Measurements from ENCODE around the gene CADPS2. TPM values are rescaled to one million over a fixed set of nuclear protein-coding genes. Genes with fewer than 3 reads are reported as not detected.

Gene CADPS2
- total and polyA plus RNA-seq, 2 donors (not counting 3 experiments of a cell fraction or from before 2014, with no cell fraction given) = 9.5 to 22.6 TPM

DNA sequence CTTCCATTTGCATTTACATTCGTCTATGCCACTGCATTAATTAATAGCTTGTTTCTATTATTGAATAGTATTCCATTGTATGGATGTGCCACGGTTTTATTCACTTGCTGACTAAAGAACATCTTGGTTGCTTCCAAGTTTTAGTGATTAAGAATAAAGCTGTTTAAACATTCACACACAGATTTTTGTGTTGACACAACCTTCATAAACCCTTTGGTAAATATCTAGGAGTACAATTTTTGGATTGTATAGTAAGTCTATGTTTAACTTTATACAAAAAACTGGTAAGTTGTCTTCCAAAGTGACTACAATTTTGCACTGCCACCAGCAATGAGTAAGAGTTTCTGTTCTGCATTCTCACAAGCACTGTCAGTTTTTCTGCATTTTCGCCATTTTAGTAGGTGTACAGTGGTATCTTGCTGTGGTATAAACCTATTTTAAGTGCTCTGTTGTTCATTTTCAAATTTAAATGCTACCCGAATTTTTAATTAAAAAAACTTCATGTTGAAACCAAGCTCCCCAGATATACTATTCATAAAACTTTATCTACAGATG is 308.7 kb downstream of the CADPS2 start:
- intact Hi-C loops (cut with micrococcal nuclease) (no loop called here), dilution Hi-C loops (cut with MboI; ENCODE audit: extremely low pct_ligation_motif_present, low sequenced_read_pairs) (no loop called here)
- no peaks in the 10 kb centered on the region for H3K9me3 ChIP-seq (replicated peaks; ENCODE audit: control insufficient read depth, insufficient read depth, low read length)
- no peak overlapping the region for H3K9ac ChIP-seq (replicated peaks; ENCODE audit: extremely low read depth, insufficient read depth, low read length)
- no peak overlapping the region for H3K27ac ChIP-seq (ENCODE audit: insufficient read depth, low read depth, low read length)
- H3K36me3 ChIP-seq (ENCODE audit: control insufficient read depth in 2 of 2, extremely low read depth in 1 of 2, insufficient read depth in 2 of 2, low read length in 2 of 2) = no peaks in the 10 kb centered on the region
- no peaks in the 10 kb centered on the region for H3K79me2 ChIP-seq (ENCODE audit: control insufficient read depth, insufficient read depth, low read length)
- H2AFZ ChIP-seq (ENCODE audit: low read depth, low read length) = no peak overlapping the region
- no peaks in the 10 kb centered on the region for H3K27me3 ChIP-seq (ENCODE audit: control insufficient read depth in 2 of 2, insufficient read depth in 2 of 2, low read length in 2 of 2)
- TF ChIP-seq EZH2 (IDR thresholded peaks at IDR 0.05; ENCODE audit: borderline replicate concordance, low read depth, low read length, severe bottlenecking) (no peak), MYC (IDR thresholded peaks at IDR 0.05; ENCODE audit: low read depth, low read length) (no peak), JUN (IDR thresholded peaks at IDR 0.05; ENCODE audit: borderline replicate concordance, insufficient read depth, insufficient read length, low read depth) (no peak), GATA2 (IDR thresholded peaks at IDR 0.05; ENCODE audit: insufficient read depth, insufficient read length, low read depth, low read length) (no peak), POLR2A (IDR thresholded peaks at IDR 0.05; ENCODE audit: low read depth, low read length) (no peak)
- TF ChIP-seq, protein P1, sequence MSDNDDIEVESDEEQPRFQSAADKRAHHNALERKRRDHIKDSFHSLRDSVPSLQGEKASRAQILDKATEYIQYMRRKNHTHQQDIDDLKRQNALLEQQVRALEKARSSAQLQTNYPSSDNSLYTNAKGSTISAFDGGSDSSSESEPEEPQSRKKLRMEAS (IDR thresholded peaks at IDR 0.05; ENCODE audit: insufficient read depth, insufficient read length) = no peak
- H3K4me3 ChIP-seq (replicated peaks in 1 of 3; ENCODE audit: insufficient read depth in 1 of 3, low read depth in 1 of 3, low read length in 3 of 3) = no peak overlapping the region
- no peaks in the 10 kb centered on the region for H4K20me1 ChIP-seq (replicated peaks; ENCODE audit: control insufficient read depth, extremely low read depth, insufficient read depth, low read length)
- CTCF ChIA-PET = interaction anchor here (1.4 kb wide), 1 partner anchor 20 kb away, joined by 3 read pairs; no protein-coding TSS in a partner anchor
- H3K4me1 ChIP-seq (ENCODE audit: control insufficient read depth, extremely low read depth, insufficient read depth, low read length) = no peaks in the 10 kb centered on the region
- no peak overlapping the region for H3K4me2 ChIP-seq (ENCODE audit: insufficient read depth, low read length)
- no peaks in the 10 kb centered on the region for H3K9me1 ChIP-seq (replicated peaks; ENCODE audit: control insufficient read depth, extremely low read depth, insufficient read depth, low read length)
- POLR2A ChIA-PET = interaction anchor here (0.5 kb wide), 1 partner anchor 957 kb away, joined by 3 read pairs; no protein-coding TSS in a partner anchor
- FAIRE-seq (no peak), DNase-seq (ENCODE audit: low read depth, low spot score) (no peak)
- BruUV-seq (replicated peaks) = no TSS peak

DNA sequence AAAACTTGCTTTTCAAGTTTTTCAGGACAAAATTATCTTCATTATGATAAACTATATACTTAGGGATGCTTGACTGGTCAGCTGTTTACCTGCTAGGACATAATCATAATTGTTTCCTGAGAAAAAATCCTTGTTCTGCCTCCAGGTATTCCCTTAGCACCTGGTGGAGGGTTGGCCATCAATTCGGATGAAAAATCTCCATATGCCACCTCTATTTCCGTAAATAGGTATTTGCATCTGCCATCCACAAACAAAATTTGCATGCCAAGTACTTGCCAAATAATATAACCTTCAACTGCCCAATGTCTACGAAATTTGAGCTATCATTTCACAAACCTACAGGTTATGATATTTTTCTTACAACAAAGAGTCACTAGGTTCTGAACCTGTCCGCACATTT is 313.6 kb downstream of the CADPS2 start:
- H3K27me3 ChIP-seq (ENCODE audit: control insufficient read depth in 2 of 2, insufficient read depth in 2 of 2, low read length in 2 of 2) = no peaks in the 10 kb centered on the region
- H3K79me2 ChIP-seq (ENCODE audit: control insufficient read depth, insufficient read depth, low read length) = no peaks in the 10 kb centered on the region
- no peak overlapping the region for H3K4me3 ChIP-seq (replicated peaks in 1 of 3; ENCODE audit: insufficient read depth in 1 of 3, low read depth in 1 of 3, low read length in 3 of 3)
- H2AFZ ChIP-seq (ENCODE audit: low read depth, low read length) = no peak overlapping the region
- H3K9me1 ChIP-seq (replicated peaks; ENCODE audit: control insufficient read depth, extremely low read depth, insufficient read depth, low read length) = no peaks in the 10 kb centered on the region
- FAIRE-seq = no peak
- no peak for DNase-seq (ENCODE audit: low read depth, low spot score)
- H3K9me3 ChIP-seq (replicated peaks; ENCODE audit: control insufficient read depth, insufficient read depth, low read length) = no peaks in the 10 kb centered on the region
- H3K27ac ChIP-seq (ENCODE audit: insufficient read depth, low read depth, low read length) = no peak overlapping the region
- CTCF ChIA-PET = no interaction called here
- H3K36me3 ChIP-seq (ENCODE audit: control insufficient read depth in 2 of 2, extremely low read depth in 1 of 2, insufficient read depth in 2 of 2, low read length in 2 of 2) = no peaks in the 10 kb centered on the region
- dilution Hi-C loops (cut with MboI; ENCODE audit: extremely low pct_ligation_motif_present, low sequenced_read_pairs) = no loop called here
- H3K9ac ChIP-seq (replicated peaks; ENCODE audit: extremely low read depth, insufficient read depth, low read length) = no peak overlapping the region
- POLR2A ChIA-PET = no interaction called here
- intact Hi-C loops (cut with micrococcal nuclease) = no loop called here
- H4K20me1 ChIP-seq (replicated peaks; ENCODE audit: control insufficient read depth, extremely low read depth, insufficient read depth, low read length) = no peaks in the 10 kb centered on the region
- no peak overlapping the region for H3K4me2 ChIP-seq (ENCODE audit: insufficient read depth, low read length)
- TF ChIP-seq GATA2 (IDR thresholded peaks at IDR 0.05; ENCODE audit: insufficient read depth, insufficient read length, low read depth, low read length) (no peak), EZH2 (IDR thresholded peaks at IDR 0.05; ENCODE audit: borderline replicate concordance, low read depth, low read length, severe bottlenecking) (no peak), FOS (IDR thresholded peaks at IDR 0.05; ENCODE audit: borderline replicate concordance, insufficient read depth, low read length) (no peak), JUN (IDR thresholded peaks at IDR 0.05; ENCODE audit: borderline replicate concordance, insufficient read depth, insufficient read length, low read depth) (no peak), MYC (IDR thresholded peaks at IDR 0.05; ENCODE audit: low read depth, low read length) (no peak), POLR2A (IDR thresholded peaks at IDR 0.05; ENCODE audit: low read depth, low read length) (no peak), POLR2AphosphoS5 (IDR thresholded peaks at IDR 0.05; ENCODE audit: insufficient read depth, low read depth, low read length) (no peak)
- TF ChIP-seq, protein P1 (IDR thresholded peaks at IDR 0.05; ENCODE audit: insufficient read depth, insufficient read length) = no peak
- TF ChIP-seq, protein P2, sequence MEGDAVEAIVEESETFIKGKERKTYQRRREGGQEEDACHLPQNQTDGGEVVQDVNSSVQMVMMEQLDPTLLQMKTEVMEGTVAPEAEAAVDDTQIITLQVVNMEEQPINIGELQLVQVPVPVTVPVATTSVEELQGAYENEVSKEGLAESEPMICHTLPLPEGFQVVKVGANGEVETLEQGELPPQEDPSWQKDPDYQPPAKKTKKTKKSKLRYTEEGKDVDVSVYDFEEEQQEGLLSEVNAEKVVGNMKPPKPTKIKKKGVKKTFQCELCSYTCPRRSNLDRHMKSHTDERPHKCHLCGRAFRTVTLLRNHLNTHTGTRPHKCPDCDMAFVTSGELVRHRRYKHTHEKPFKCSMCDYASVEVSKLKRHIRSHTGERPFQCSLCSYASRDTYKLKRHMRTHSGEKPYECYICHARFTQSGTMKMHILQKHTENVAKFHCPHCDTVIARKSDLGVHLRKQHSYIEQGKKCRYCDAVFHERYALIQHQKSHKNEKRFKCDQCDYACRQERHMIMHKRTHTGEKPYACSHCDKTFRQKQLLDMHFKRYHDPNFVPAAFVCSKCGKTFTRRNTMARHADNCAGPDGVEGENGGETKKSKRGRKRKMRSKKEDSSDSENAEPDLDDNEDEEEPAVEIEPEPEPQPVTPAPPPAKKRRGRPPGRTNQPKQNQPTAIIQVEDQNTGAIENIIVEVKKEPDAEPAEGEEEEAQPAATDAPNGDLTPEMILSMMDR (IDR thresholded peaks at IDR 0.05; ENCODE audit: extremely low read depth in 1 of 2, insufficient read depth in 1 of 2, low read depth in 1 of 2, low read length in 2 of 2) = no peak
- no peaks in the 10 kb centered on the region for H3K4me1 ChIP-seq (ENCODE audit: control insufficient read depth, extremely low read depth, insufficient read depth, low read length)
- no TSS peak for BruUV-seq (replicated peaks)
